Occipital lobe (tissue), 2 donors: Measurements from ENCODE around the gene NUDT3. TPM values are rescaled to one million over a fixed set of nuclear protein-coding genes. Genes with fewer than 3 reads are reported as not detected.
"Not testable (repeated sequence)": the region's sequence is repeated elsewhere in the genome, so short reads cannot be mapped to it uniquely, and the experiment has no call there.

Experiments
- DNase-seq: peaks from one replicate; lab custom pipeline; 2025; lab: John Stamatoyannopoulos, UW
- total RNA-seq: library from RNA; depleted of rRNA; stranded (reverse); fragments of >200 nt; gene quantifications from one replicate; pipeline ENCODE4 v1.2.3, GENCODE V29; 2014

Gene NUDT3
- total RNA-seq, 1 donor from 2014 or later, result 116 TPM

- no peak for DNase-seq
Measured at GRCh38 chr6:34343806-34344205, 48.7 kb downstream of the NUDT3 start.

- no peak for DNase-seq
Measured at GRCh38 chr6:34342247-34342646, 50.2 kb downstream of the NUDT3 start.

DNA sequence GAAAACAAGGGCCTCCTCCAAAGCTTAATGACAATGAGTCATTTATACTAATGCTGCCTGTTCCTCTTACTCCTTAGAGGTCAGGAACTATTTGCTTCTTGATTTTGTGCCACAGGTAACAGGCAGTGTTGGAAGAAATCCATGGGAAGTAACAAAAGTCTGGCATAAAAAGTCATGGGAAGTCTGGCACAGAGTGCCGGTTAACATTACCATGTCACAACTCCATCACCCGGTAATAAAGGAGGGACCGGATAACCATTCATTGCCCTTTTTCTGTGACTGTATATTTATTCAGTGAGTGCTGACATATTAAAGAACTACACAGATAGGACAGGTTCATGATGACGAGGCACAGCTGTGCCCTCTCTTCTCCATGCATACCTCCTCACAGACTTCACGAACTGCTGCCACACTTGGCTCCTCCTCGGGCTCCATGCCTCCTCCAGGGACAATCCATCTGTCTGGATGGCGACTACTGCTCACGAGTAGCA is 50.9 kb downstream of the NUDT3 start:
- no peak for DNase-seq

- DNase-seq, result no peak
Measured at GRCh38 chr6:34340906-34341480, 51.5 kb downstream of the NUDT3 start.

DNA sequence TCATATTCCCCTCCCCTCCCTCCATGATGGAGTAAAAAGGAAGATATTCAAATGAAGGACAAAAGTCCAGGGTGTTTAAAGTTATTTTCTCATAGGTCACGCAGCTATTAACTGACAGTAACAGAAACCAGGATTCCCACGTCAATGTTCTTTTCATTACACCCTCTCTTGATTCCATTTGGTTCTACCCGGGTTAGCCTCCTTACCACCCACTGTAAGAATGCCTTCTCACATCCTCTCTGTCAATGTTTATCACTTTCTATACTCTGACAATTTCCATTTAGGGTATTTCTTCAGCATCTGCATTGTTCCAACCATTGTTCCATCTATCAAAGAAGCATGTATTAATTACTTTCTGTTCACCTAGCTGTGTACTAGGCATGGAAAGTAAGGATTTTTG is 52.1 kb downstream of the NUDT3 start:
- DNase-seq, result no peak

GRCh38 chr6:34339971-34340370 is 52.5 kb downstream of the NUDT3 start:
- DNase-seq, result no peak

DNA sequence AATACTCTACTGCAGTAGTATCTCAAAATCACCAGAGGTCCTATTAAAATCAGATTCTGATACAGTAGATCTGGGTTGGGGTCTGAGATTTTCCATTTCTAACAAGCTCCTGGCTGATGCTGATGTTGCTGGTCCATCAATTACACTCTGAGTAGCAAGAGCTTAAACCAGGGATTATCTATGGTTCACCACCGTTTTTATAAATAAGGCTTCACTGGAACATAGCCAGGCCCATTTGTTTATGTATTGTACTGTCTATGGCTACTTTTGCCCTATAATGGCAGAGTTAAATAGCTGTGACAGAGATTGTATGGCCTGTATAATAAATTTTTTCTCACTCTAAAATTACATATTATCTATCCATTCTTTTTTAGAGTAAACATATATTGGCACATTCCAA is 53.0 kb downstream of the NUDT3 start:
- DNase-seq, result no peak

DNA sequence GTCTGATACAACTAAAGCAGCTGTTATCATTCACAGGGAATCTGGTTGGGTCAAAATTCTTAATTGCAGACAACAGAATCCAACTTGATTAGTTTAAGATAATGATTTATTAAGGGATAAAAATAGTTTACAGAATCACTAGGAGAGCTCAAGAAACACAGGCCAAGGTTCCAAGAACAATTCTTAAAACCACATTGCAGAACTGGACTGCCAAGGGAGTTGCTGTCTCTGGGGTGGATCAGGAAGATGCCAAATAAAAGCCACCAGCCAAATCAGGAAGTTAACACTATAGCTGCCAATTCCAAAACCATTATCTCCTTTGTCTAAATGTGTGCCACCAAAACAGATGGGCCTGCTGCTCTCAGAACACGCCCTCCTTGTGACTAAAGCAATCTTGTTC is 53.7 kb downstream of the NUDT3 start:
- no peak for DNase-seq

- no peak for DNase-seq
Measured at GRCh38 chr6:34338377-34338776, 54.1 kb downstream of the NUDT3 start.

DNA sequence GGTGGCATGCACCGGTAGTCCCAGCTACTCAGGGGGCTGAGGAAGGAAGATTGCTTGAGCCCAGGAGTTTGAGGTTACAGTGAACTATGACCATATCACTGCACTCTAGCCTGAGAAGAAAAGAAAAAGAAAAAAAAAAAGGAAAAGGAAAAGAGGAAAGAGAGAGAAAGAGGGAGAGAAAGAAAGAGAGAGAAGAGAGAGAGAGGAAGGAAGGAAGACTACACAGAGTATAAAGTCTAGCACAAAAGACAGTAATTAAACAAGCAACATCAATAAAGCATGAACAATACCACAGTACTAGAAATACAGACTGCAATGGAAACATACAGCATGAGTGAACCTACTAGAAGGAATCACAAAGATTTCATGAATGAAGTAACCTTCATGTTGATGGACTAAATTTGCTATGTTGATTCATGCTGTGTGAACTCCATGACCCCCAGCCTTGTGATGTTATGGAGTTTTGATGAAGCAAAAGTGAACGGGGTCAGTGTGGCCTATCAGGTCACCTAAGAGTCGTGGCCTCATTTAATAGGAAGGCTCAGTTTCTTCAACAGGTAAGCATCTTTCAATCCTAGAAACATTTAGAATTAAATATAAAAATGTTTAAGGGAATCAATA is 57.6 kb downstream of the NUDT3 start:
- no peak for DNase-seq

DNA sequence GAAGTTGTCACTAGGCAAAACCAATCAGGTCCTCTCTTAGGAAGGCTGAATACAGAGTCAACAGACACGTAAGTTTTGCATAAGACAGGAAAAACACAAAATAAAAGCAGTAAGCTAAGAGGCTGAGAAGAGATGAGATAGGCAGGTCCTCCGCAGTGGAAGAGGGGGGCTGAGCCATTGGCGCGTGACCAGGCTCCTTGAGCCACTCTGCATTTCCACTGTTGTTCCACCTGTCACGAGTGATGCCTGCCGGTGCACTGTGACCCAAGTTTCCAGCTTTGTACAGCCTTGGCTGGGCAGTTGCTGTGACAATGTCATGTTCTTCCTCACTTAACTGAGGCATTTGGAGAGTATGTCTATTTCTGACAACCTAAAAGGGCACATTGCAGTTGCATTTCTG is 58.6 kb downstream of the NUDT3 start:
- no peak for DNase-seq

DNA sequence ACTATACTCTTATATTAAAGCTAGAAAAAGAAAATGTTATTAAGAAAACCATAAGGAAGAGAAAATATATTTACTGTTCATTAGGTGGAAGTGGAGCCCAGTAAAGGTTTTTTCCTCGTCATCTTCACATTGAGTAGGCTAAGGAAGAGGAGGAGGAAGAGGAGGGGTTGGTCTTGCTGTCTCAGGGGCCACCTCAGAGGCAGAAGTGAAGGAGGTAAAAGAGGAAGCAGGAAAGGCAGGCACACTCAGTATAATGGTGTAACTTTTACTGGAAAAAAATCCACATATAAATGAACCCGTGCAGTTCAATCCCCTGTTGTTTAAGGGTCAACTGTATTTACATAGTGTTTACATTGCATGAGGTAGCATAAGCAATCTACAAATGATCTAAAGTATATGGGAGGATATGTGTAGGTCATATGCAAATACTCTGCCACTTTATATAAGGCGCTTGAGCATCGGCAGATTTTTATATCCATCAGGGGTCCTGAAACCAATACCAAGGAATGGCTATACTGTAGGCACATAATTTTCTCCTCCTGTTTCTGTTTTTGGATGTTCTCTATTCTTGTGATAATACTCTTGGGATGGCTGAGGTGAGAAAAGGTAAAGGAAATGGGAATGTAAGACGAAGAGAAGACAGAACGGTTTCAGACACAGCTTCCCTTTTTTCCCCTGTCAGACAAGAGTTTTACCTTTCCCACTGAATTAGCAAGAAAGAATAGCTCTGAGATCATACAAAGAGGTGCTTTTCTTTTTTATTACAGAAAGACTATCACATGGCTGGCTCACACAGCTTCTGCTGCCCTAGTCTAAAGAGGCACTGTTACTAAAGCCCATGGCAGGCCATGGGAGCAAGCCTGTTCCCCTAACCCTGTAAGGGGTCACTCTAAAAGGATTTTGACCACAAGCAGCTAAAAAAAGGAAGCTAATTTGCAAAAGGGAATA is 59.9 kb downstream of the NUDT3 start:
- DNase-seq, result no peak

- no peak for DNase-seq
Measured at GRCh38 chr6:34331371-34332050, 61.0 kb downstream of the NUDT3 start.

DNA sequence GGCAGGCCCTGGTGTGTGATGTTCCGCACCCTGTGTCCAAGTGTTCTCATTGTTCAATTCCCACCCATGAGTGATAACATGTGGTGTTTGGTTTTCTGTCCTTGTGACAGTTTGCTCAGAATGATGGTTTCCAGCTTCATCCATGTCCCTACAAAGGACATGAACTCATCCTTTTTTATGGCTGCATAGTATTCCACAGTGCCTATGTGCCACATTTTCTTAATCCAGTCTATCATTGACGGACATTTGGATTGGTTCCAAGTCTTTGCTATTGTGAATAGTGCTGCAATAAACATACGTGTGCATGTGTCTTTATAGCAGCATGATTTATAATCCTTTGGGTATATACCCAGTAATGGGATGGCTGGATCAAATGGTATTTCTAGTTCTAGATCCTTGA is 62.7 kb downstream of the NUDT3 start:
- DNase-seq, result not testable (repeated sequence)

- DNase-seq, result no peak
Measured at GRCh38 chr6:34328969-34329368, 63.5 kb downstream of the NUDT3 start.

DNA sequence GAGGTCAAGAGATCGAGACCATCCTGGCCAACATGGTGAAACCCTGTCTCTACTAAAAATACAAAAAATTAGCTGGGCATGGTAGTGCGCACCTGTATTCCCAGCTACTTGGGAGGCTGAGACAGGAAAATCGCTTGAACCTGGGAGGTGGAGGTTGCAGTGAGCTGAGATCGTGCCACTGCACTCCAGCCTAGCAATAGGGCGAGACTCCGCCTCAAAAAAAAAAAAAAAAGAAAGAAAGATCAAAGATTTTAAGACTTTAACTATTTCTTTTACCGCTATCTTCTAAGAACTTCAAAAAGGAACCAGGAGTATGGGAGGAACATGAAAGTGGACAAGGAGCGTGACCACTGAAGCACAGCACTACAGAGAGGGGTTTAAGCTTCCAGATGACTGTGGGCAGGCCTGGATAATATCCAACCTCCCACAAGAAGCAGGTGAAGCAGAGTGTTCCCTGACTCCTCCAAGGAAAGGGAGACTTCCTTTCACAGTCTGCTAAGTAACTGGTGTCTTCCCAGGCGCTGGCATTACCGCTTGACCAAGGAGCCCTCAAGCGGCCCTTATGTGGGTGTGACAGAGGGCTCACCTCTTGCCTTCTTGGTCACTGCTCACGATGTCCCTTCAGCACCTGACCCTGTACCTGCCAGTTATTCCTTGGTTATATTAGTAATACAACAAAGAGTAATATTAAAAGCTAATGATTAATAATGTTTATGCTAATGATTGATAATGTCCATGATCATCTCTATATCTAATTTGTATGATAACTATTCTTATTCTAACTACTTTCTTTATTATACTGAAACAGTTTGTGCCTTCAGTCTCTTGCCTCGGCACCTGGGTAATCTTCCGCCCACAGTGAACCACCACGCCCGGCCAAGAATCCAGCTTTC is 64.9 kb downstream of the NUDT3 start:
- not testable (repeated sequence) for DNase-seq

- DNase-seq, result no peak
Measured at GRCh38 chr6:34325633-34326032, 66.8 kb downstream of the NUDT3 start.

GRCh38 chr6:34324738-34325444 is 67.6 kb downstream of the NUDT3 start:
- DNase-seq, result no peak

DNA sequence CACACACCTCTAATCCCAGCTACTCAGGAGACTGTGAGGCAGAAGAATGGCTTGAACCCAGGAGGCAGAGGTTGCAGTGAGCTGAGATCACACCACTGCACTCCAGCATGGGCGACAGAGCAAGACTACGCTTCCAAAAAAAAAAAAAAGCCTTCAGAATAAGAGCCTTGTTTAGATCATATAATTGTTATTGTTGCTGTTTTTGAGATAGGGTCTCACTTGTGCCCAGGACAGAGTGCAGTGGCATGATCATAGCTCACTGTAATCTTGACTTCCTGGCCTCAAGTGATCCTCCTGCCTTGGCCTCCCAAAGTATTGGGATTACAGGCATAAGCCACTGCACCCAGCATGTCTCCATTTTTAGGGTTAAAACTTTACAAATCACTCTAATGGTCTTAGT is 68.2 kb downstream of the NUDT3 start:
- DNase-seq, result not testable (repeated sequence)

DNA sequence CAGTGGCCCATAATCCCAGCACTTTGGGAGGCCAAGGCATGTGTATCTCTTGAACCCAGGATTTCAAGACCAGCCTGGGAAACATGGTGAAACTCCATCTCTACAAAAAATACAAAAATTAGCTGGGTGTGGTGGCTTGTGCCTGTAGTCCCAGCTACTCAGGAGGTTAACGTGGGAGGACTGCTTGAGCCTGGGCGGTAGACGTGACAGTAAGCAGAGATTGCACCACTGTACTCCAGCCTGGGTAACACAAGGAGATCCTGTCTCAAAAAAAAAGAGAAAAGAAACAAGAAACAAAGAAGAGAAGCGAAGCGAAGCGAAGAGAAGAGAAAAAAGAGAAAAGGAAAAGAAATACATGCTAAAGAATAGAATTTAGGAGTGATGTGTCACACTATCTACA is 69.2 kb downstream of the NUDT3 start:
- no peak for DNase-seq
